ENCODE results near the gene MAN2B1.

MAN2B1 gene

GRCh38 chr19:12617646-12618045 is 48.9 kb downstream of the MAN2B1 start:
- DNase-seq (ENCODE audit: low read depth, low spot score) = no peak

- no peak for DNase-seq (ENCODE audit: low read depth, low spot score)
These were observed 55.2 kb downstream of the MAN2B1 start for GRCh38 chr19:12611361-12611699.

GRCh38 chr19:12610540-12611360 is 55.8 kb downstream of the MAN2B1 start, which contains the start of the genes ZNF490 and ZNF791:
Gene ZNF490, minus strand, starts transcription at chr19:12610813. Its CDS starts 133 bp downstream, at chr19:12610680.
Gene ZNF791, plus strand, starts transcription at chr19:12610920. Its CDS starts 160 bp downstream, at chr19:12611080.
- DNase-seq (ENCODE audit: low read depth, low spot score) = peak; percentile 96

GRCh38 chr19:12607631-12608030 is 58.9 kb downstream of the MAN2B1 start:
- DNase-seq (ENCODE audit: low read depth, low spot score) = no peak

GRCh38 chr19:12606796-12607195 is 59.7 kb downstream of the MAN2B1 start:
- DNase-seq (ENCODE audit: low read depth, low spot score) = no peak

GRCh38 chr19:12603714-12604113 is 62.8 kb downstream of the MAN2B1 start:
- DNase-seq (ENCODE audit: low read depth, low spot score) = no peak

GRCh38 chr19:12597594-12597993 is 68.9 kb downstream of the MAN2B1 start:
- no peak for DNase-seq (ENCODE audit: low read depth, low spot score)

- no peak for DNase-seq (ENCODE audit: low read depth, low spot score)
These were observed 69.5 kb downstream of the MAN2B1 start for GRCh38 chr19:12596927-12597548.
